ENCODE measurements around the gene ASB10. TPM values are rescaled to one million over a fixed set of nuclear protein-coding genes. Genes with fewer than 3 reads are reported as not detected.
A peak's percentile ranks its signal among the peaks of the same experiment; 100 is the strongest.

The ASB10 gene
- total and polyA plus RNA-seq, 2 of the 13 experiments (the other 11 are each of a cell fraction or from before 2014, with no cell fraction given) = not detected

- TF ChIP-seq ZFY (CRISPR knock-in tag; IDR thresholded peaks at IDR 0.05) (peak; percentile 91), ZSCAN31 (CRISPR knock-in tag; IDR thresholded peaks at IDR 0.05; ENCODE audit: low read depth) (peak; percentile 51; the same call in 1 of the 2 replicates), NAIF1 (CRISPR knock-in tag; IDR thresholded peaks at IDR 0.05; ENCODE audit: borderline replicate concordance) (peak; percentile 52; the same call in 1 of the 2 replicates), PAX8 (CRISPR knock-in tag; IDR thresholded peaks at IDR 0.05; ENCODE audit: borderline replicate concordance) (no peak), PAXIP1 (CRISPR knock-in tag; conservative IDR thresholded peaks at IDR 0.05) (peak; percentile 41; the same call in 1 of the 2 replicates), MAFG (CRISPR knock-in tag; IDR thresholded peaks at IDR 0.05) (no peak), POLR2AphosphoS2 (IDR thresholded peaks at IDR 0.05; ENCODE audit: low read depth, low read length) (no peak), MTF2 (CRISPR knock-in tag; IDR thresholded peaks at IDR 0.05; ENCODE audit: borderline replicate concordance) (no peak), TAF1 (CRISPR knock-in tag; IDR thresholded peaks at IDR 0.05) (peak; percentile 41; the same call in 1 of the 2 replicates), PHF8 (CRISPR knock-in tag; IDR thresholded peaks at IDR 0.05) (peak; percentile 92), ZNF468 (CRISPR knock-in tag; IDR thresholded peaks at IDR 0.05) (no peak), KLF11 (CRISPR knock-in tag; IDR thresholded peaks at IDR 0.05) (no peak), CREM (IDR thresholded peaks at IDR 0.05) (peak; percentile 100), CREM (CRISPR knock-in tag; IDR thresholded peaks at IDR 0.05) (peak; percentile 81), ZNF263 (CRISPR knock-in tag; IDR thresholded peaks at IDR 0.05) (peak; percentile 26), ZNF850 (CRISPR knock-in tag; conservative IDR thresholded peaks at IDR 0.05) (no peak), HDAC2 (CRISPR knock-in tag; IDR thresholded peaks at IDR 0.05) (peak; percentile 79), POLR2G (IDR thresholded peaks at IDR 0.05; ENCODE audit: low read depth, low read length) (peak; percentile 83), ERF (CRISPR knock-in tag; IDR thresholded peaks at IDR 0.05) (no peak; the same call in 1 of the 2 replicates)
- TF ChIP-seq, protein P1, sequence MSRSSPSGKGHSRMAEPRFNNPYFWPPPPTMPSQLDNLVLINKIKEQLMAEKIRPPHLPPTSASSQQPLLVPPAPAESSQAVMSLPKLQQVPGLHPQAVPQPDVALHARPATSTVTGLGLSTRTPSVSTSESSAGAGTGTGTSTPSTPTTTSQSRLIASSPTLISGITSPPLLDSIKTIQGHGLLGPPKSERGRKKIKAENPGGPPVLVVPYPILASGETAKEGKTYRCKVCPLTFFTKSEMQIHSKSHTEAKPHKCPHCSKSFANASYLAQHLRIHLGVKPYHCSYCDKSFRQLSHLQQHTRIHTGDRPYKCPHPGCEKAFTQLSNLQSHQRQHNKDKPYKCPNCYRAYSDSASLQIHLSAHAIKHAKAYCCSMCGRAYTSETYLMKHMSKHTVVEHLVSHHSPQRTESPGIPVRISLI (CRISPR knock-in tag; IDR thresholded peaks at IDR 0.05; ENCODE audit: borderline replicate concordance) = 0 out of 2 replicates have a peak, but pooled peaks have one; percentile 15
- TF ChIP-seq, protein P2, sequence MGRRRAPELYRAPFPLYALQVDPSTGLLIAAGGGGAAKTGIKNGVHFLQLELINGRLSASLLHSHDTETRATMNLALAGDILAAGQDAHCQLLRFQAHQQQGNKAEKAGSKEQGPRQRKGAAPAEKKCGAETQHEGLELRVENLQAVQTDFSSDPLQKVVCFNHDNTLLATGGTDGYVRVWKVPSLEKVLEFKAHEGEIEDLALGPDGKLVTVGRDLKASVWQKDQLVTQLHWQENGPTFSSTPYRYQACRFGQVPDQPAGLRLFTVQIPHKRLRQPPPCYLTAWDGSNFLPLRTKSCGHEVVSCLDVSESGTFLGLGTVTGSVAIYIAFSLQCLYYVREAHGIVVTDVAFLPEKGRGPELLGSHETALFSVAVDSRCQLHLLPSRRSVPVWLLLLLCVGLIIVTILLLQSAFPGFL (CRISPR knock-in tag; IDR thresholded peaks at IDR 0.05) = no peak
- TF ChIP-seq, protein P3, sequence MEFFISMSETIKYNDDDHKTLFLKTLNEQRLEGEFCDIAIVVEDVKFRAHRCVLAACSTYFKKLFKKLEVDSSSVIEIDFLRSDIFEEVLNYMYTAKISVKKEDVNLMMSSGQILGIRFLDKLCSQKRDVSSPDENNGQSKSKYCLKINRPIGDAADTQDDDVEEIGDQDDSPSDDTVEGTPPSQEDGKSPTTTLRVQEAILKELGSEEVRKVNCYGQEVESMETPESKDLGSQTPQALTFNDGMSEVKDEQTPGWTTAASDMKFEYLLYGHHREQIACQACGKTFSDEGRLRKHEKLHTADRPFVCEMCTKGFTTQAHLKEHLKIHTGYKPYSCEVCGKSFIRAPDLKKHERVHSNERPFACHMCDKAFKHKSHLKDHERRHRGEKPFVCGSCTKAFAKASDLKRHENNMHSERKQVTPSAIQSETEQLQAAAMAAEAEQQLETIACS (CRISPR knock-in tag; IDR thresholded peaks at IDR 0.05) = 0 out of 2 replicates have a peak, but pooled peaks have one; percentile 27
These were observed 40.1 kb upstream of the ASB10 start, which contains the start of gene ABCF2 (continued) for GRCh38 chr7:151226875-151227782.
